ENCODE results near the gene HSDL1.
"Not testable (repeated sequence)": the region's sequence is repeated elsewhere in the genome, so short reads cannot be mapped to it uniquely, and the experiment has no call there.

The HSDL1 gene

DNA sequence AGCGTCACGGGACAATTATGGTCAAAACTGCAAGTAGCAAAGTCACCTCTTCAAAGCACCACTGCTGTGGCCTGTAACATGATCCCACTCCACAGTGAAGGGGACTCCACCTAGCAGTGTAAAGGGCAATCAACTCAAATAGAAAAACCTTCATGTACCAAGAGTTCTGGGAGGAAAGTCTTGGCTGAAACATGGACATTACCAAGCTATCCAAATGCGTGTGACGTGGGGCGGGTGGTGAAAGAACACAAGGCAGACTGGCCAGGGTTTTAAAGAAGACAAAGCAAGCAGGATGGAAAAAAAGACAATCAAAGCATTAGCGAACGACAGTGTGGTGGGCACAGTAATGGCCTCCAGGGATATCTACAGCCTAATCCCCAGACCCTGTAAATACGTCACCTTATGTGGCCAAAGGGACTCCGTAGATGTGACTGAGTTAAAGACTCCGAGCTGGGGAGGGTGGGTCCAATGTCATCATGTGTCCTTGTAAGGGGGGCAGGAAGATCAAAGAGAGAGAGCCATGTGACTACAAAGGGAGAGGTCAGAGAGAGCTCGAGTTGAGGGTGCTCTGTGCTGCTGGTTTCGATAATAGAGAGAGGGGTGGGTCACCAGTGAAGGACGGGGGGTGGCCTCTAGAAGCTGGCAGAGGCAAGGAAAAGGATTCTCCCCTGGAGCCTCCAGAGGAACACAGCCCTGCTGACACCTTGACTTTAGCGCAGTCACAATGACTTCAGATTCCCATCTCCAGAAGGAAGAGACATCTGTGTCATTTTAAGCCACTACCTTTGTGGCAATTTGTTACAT lies 6.0 kb downstream of the HSDL1 start:
- no peak for DNase-seq (ENCODE audit: low read depth, low spot score)

DNA sequence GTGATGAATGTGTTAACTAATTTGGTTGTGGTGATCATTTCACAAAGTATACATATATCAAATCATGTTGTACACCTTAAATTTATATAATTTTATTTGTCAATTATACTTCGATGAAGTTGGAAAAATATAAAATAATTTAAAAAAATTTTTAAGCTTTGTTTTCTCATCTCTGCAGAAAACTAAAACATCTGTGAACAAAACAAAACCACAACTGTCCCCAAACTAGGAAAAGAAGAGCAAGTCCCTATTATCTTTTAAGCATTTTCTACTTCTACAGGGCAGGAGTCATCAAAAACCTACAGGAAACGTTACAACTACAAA lies 6.5 kb downstream of the HSDL1 start:
- no peak for DNase-seq (ENCODE audit: low read depth, low spot score)

DNA sequence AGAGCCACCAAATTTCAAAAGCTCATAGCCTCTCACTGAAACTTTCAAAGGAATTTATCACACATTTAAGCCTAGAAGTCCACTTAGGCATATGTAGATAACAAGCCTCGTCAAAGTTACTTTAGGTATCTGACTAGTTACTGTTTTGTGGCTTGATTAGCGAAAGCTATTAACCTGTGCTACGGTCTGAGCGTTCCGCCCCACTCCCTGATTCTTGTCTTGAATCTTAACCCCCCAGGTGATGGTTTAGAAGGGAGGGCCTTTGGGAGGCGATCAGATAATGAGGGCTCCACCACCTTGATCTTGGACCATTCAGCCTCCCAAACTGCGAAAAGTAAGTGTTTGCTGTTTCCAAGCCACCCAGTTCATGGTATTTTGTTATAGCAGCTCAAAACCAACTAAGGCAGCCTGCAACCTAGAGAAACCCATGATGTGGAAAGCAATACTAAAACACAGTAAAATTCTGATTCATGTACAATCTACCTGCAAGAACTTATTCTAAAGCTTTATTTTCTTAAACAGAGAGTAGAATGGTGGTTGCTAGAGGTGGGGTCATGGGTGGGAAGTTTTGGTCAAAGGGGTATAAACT lies 7.1 kb downstream of the HSDL1 start:
- no peak for DNase-seq (ENCODE audit: low read depth, low spot score)

DNA sequence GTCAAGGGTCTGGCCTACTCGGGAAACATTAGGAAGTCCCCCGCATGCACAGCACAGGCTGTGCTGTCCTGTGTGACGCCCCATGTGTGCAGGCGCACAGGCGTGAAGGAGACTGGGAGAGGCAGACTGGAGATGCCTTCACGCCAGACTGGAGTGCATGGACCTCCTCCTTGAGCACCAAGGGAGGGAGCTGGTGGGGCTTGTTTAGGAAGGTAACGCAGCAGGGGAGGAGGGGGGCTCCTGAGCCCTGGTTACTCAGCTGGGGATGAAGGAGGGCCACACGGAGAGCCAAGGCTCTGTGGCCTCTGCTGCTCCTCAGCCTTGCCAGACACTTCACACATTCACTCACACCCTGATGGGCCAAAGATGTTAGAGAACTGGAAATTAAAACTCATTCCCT lies 7.7 kb downstream of the HSDL1 start:
- no peak for DNase-seq (ENCODE audit: low read depth, low spot score)

DNA sequence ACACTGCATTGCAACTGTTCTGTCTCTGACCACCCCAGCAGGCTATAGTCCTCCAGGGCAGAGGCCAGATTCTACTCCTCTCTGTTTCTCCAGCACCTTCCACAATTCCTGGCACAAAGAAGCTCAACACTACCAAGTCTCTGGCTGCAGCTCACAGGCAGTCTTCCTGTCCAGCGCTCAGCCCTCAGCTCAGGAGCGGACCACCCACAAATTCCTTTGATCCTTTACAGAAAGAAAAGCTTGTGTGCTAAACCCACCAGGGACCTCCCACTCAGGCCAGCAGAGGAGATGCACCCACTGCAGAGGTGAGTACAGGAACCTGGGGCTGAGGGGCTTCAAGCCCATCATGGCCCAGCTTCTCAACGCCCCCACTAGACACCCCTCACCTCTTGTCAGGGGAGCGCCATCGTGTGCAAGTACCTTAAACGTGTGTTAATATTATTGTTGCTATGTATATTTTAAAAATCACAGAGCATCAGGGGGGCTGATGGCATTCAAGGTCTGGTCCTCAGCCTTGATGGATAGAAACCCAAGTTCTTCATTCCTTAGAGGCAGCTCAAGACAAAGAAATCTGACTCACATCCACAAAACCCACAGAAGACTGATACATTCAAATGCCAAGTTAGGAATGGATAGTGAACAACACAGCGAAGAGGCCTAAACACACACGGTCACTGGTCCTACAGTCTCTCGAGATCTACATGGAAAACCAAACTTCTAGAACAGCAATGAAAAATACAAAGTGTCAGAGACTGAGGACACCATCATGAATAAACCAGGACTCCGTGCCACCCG lies 8.4 kb downstream of the HSDL1 start:
- DNase-seq (ENCODE audit: low read depth, low spot score), result no peak

DNA sequence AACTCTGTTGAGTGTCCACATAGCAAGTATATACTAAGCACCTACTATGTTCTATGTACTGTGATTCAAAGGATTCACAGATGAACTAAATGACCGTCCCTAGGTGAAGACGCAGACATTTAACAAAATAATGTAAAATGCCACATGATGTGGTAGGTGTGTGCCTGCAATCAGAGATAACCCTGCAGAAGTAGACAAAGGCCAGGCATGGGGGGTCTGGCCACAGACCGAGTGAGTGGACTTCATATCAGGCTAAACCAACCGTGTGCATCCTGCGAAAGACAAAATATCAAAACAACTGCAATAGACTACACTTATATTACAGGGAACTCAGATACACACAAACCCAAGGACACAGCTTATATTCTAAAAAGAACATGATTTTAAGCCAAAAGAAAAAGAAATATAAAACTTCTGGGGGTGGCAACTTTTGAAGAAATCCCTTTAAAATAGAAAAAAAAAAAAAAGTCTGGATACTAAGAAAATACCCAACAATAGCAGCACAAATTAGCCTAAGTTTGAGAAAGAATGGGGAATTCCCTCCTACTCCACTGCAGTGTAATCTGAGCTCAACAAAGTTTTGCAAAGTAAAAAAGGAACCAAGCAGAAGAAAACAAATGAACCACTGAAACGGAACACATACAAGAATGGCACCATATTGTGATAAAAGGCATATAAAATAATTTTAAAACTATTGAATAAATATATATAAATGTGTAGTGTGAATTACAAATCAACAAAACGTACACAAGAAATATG lies 12.3 kb downstream of the HSDL1 start:
- DNase-seq (ENCODE audit: low read depth, low spot score), result no peak

DNA sequence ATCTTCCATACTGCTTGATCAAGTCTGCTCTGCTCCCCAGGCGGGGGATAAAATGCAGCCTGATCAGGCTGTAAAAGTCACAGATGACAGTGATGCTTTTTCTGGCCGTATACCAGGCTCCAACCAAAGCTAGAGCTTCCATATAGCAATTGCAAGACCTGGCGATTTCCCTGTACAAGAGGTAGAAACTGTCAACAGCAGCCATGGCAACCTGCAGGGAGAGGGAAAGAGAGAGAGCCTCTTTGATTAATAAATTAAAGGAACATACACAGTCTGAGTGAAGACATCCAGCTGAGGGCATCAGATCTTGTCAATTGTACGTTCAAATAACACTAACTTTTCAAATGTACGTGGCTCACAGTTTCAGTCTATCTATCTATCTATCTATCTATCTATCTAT lies 13.9 kb downstream of the HSDL1 start:
- DNase-seq (ENCODE audit: low read depth, low spot score), result no peak

DNA sequence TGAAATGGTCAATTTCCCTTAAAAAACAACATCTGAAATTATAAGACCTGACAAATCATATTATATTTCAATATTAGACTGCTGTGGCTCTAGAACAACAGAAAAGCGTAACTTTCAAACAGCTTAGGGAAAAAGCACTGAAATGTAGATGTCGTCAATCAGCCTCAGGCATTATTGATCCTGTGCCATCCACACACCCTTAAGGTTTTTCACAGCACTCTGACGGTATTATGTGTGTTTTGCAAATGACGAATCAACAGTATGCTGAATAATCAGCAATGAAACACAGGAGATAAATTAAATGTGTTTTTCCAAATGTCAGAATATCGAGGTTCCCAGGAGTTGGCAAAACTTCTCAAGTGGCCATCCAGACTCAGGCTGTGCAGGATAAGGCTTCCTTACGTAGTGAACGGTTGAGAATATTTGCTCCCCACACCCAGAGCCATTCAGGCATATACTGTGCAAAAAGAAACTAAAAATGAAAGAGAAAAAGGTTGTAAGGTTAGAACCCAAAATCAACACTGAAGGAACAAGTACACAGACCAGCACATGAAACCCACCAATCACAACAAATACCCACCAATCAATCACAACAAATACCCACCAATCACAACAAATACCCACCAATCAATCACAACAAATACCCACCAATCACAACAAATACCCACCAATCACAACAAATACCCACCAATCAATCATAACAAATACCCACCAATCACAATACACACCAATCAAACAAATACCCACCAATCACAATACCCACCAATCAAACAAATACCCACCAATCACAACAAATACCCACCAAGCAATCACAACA lies 20.5 kb downstream of the HSDL1 start:
- no peak for DNase-seq (ENCODE audit: low read depth, low spot score)

DNA sequence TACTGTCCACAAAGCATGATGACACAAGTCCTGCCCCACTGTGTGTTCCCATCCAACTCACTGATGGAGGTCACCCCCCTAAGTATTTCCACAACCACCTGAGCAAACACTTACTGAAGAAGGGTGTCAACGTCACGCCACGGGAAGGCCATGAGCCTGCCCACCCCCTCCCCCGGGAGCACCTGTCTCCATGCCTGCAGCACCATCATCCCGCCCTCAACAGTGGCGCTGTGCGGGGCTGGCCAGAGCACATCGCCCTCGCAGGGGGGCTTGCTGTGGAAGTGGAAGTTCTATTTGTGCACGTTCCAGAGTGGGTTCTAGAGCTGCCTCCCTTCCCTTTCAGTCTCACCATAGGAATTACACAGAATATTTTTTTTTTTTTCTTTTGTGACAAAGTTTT lies 24.0 kb downstream of the HSDL1 start:
- no peak for DNase-seq (ENCODE audit: low read depth, low spot score)

DNA sequence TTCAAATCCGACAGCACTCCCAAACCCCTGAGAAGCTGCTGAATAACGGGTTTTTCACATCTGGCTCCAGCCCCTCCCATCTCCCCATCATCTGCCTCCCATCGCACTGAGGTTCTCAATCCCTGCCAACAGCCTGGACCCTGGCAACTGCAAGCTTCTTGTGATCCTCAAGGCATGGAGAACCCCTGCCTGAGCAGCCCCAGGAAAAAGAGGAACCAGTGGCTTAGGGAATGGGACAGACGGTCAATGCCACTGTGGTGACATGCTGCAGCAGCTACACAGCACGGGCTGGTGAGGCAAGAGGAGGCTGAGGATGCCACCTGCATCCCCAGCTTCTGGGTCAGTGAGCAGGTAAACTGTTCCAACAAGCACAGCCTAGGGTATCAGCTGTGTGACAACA lies 25.0 kb downstream of the HSDL1 start:
- DNase-seq (ENCODE audit: low read depth, low spot score), result no peak

DNA sequence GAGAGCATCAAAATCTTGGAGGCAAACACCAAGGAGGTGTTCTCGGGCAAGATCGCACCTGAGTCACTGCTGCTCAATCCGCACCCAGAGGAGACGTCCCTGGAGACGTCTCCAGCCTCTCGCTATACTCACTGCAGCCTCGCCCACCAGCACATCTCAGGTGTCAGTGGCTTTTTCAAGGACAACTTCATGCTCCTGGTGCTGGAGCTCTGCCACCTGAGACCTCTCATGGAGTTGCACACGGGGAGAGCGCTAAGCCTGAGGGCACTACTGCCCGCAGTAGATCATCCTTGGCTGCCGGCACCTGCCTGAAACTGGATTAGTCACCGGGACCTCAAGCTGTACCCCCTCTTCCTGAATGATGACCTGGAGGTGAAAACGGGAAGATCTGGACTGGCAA lies 25.6 kb downstream of the HSDL1 start:
- no peak for DNase-seq (ENCODE audit: low read depth, low spot score)

DNA sequence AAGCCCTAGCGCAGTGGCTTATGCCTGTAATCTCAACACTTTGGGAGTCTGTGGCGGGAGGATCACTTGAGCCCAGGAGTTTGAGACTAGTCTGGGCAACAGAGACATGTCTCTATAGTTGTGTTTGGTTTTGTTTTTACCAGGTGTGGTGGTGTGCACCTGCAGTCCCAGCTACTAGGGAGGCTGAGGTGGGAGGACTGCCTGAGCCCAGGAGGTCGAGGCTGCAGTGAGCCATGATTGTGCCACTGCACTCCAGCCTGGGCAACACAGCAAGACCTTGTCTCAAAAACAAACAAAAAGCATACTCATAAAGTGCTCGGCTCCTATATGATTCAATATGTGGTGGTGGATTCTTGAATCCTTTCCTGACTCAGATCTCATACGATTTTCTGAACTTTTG lies 26.7 kb downstream of the HSDL1 start:
- DNase-seq (ENCODE audit: low read depth, low spot score), result not testable (repeated sequence)

DNA sequence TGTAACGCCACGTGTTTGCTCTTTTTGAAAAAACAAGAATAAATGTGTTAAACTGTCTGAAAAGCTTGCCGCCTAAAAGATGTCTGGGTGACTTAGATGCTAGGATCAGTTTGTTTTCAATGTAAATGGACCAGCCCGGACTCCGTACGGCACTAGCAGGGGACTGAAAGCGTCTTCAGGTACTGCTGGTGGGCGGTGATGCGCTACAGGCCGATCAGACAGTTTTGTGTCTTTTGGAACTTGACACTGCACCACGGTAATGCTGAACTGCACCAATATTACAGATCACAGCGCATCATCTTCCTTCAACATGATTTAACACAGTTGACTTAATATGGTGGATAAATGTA lies 27.5 kb downstream of the HSDL1 start:
- DNase-seq (ENCODE audit: low read depth, low spot score), result peak; percentile 7

DNA sequence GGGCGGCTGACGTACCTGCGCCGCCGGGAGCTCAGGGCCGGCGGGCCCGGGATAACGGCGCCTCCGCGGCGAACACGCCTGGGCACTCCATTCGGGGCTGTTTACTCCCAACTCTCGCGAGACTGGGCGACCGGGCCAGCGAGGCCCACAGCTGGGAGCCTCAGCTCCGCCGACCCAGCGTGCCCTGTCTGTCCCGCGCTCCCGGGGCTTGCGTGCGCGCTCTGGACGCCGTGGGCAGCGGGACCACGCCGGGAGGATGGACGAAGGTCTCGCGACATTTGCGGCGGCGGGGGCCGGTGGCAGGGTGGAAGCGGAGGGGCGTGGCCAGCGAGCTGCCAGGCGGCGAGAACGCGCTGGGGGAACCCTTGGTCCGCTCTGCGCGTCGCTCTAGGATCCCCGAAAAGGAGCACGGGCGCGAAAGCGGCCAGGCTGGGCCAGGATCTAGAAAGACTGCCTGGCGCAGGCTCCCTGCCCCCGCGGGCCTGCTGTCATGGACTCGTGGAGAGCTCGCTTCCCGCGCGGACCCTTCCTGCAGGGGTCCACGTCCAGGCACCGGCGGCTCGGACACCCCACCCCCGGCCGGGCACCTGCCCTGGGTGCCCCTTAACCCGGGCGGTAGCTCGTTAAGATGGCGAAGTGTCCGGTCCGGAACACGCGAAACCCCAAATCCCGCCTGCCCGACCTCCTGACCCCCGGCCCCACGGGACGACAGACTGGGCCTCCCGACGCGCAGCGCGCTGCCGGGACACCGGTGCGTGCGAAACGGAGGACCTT lies 28.1 kb downstream of the HSDL1 start, which contains the start of gene MBTPS1:
TSS of gene MBTPS1 (minus strand) at position 223 of the 774 bp plus-strand sequence. CDS start 15,159 bp downstream, outside the sequence.
- peak; percentile 94 for DNase-seq (ENCODE audit: low read depth, low spot score)

DNA sequence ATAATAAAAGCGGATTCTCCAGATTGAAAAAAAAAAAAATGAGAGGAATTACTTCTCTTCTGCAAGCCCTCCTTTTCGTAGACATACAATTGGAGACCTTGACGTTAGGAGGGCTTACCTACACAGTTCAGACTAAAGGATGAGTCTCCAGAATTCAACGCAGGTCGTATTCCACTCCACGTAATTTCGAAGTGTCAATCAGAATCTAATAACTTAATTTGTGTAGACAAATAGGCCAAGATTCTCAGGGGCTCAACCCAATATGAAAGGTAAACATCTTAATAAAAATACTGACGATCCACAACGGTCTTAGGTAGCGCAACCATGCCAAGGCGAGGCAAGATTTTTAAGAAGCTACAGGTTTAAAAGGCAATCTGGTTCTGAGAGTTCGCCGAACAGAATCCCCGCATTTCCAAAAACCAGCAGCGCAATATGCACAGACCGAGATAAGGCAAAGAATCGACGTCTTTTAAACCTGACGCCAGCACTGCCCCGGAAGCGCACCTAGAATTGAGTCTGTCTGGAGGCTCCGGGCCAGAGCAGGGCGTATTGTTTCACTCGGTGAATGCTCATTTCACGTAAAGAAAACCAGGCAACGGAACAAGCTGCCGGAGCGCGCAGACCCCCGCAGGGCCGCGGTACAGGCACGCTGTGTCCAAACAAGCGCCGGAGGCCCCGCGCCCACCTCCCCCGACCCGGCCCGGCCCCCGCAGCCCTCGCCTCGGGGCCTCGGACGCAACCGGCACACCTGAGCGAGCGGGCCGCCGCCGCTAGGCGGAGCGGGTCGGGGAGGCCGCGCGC lies 28.9 kb downstream of the HSDL1 start:
- DNase-seq (ENCODE audit: low read depth, low spot score), result peak; percentile 8

DNA sequence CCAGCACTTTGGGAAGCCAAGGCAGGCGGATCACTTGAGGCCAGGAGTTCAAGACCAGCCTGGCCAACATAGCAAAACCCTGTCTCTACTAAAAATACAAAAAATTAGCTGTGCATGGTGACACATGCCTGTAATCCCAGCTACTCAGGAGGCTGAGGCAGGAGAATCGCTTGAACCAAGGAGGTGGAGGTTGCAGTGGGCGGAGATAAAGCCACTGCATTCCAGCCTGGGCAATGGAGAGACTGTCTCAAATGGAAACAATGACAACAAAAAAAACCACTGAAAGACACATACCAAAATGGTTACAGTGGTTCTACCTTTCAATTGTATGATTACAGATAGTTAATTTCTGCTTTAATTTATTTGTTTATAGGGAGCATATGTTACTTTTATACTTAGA lies 33.0 kb downstream of the HSDL1 start:
- DNase-seq (ENCODE audit: low read depth, low spot score), result not testable (repeated sequence)

DNA sequence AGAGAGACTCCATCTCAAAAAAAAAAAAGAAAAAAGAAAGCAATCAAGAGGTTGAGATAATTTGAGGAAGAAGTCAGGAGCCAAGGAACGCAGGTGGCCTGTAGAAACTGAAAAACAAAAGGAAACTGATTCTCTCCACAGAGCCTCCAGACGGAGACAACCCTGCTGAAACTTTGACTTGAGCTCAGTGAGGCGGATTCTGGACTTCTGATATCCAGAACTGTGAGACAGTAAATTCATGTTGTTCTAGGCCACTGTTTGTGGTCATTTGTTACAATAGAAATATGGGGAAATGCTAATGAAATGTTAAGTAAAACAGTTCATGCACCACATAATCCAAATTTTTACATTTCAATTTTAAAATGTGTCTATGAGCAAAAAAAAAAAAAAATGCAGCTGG lies 33.5 kb downstream of the HSDL1 start:
- DNase-seq (ENCODE audit: low read depth, low spot score), result no peak

DNA sequence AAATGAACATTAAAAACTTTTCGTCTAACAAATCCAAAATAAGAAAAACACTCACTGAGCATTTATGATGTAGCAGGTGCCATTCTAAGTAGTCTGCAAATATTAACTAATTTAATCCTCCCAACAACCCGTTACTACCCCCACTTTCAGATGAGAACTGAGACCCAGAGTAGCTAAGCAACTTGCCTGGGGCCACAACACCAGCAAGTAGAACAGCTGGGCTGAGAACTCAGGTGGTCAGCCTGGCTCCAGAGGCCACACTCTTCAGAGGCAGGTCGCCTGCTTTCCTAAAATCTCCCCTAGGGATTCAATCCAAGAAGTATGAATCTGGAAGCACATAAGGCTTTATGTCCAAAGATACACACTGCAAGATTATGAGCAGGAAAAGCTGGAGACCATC lies 34.5 kb downstream of the HSDL1 start:
- DNase-seq (ENCODE audit: low read depth, low spot score), result no peak

DNA sequence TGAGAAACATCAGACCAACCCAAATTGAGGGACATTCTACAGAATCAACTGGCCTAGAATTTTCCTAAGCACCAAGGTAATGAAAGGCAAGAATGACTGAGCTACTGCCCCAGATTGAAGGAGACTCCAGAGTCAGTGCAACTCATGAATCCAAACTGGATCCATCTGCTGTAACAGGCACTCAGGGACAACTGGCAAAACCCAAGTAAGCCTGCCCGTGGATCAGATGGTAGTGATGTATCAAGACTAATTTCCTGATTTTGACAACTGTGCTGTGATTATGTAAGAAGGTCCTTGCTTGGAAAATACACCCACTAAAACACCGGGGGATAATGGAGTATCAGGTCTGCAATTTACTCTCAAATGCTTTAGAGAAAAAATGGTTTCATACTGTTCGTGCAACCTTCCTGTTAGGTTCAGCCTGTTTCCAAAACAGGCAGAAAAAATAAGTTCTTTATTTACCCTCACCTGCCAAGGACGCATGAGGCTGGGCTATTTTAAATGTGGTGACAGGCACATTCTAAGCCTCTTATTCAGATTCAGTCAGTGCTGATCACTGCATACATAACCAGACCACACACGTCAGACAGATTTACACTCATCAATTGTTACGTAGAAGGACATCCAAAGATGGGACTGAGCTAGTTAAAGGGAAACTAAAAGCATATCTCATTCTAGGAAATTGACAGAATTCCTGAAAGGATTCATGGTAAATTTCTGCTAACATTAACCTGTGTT lies 35.2 kb downstream of the HSDL1 start:
- no peak for DNase-seq (ENCODE audit: low read depth, low spot score)

Measured in activated naive CD8-positive, alpha-beta T cell treated with anti-CD3 and anti-CD28 coated beads, Interleukin-2, amount 50 U/mL, for 16 hours (primary cell).